ENCODE data around the gene PTRHD1.

The PTRHD1 gene

DNA sequence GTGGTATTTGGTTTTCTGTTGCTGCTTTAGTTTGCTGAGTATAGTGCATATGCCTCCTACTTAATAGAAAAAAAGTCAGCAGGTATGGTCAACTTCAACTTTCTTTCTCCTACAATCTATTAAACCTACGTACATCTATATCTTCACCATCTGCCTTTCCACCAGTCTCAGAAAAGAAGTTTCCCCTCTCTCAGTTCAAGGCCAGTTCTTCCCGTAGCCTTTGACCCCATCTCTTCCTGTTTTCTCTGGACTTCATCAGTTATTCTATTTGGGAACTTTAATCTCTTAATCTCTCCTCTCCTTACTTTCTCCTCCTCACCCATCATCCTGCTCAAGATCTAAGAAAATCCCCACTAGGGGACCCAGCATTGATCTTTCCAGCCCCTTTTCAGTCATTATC, 5.7 kb downstream of the PTRHD1 start:
- Histone ChIP-seq H3K27ac (ENCODE audit: low read depth, low read length) (no peak overlapping the region), H3K9ac (ENCODE audit: low read length) (no peak overlapping the region), H3K36me3 (ENCODE audit: control insufficient read depth, insufficient read depth, low read length) (no peaks in the 10 kb centered on the region), H3K4me3 (ENCODE audit: low read length) (no peak overlapping the region), H3K27me3 (ENCODE audit: control insufficient read depth, insufficient read depth, low read length) (no peaks in the 10 kb centered on the region), H3K4me1 (ENCODE audit: control insufficient read depth, insufficient read depth, low read length) (no peaks in the 10 kb centered on the region)

DNA sequence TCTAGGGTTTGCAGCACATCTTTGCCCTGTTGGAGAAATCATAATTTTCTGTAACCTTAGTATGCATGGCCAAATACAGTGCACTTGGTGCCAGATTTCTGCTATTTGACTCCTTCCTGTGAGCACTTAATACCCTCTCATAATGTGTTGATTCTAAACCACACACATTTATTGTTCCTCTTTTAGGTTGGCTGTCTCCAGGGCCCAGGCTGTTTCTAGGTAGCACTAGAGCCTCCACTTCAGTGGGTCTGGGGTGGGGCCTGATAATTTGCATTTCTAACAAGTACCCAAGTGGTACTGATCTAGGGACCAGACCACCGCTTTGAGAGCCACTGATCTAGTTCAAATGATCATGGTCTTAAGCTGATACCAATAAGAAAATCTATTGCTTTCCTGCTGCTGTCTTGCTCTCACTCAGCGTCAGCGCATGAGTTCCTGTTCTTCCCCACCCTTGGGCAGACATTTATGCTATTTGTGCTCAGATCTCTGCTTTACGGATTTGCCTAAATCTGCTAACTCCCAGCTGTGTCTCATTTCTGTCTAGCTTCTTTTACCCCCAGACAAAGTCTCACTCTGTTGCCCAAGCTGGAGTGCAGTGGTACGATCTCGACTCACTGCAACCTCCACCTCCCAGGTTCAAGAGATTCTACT, 7.4 kb downstream of the PTRHD1 start:
- no peaks in the 10 kb centered on the region for H3K4me1 ChIP-seq (ENCODE audit: control insufficient read depth, insufficient read depth, low read length)
- no peaks in the 10 kb centered on the region for H3K27me3 ChIP-seq (ENCODE audit: control insufficient read depth, insufficient read depth, low read length)
- no peaks in the 10 kb centered on the region for H3K36me3 ChIP-seq (ENCODE audit: control insufficient read depth, insufficient read depth, low read length)
- H3K9ac ChIP-seq (ENCODE audit: low read length) = no peak overlapping the region
- no peak overlapping the region for H3K27ac ChIP-seq (ENCODE audit: low read depth, low read length)
- H3K4me3 ChIP-seq (ENCODE audit: low read length) = no peak overlapping the region

DNA sequence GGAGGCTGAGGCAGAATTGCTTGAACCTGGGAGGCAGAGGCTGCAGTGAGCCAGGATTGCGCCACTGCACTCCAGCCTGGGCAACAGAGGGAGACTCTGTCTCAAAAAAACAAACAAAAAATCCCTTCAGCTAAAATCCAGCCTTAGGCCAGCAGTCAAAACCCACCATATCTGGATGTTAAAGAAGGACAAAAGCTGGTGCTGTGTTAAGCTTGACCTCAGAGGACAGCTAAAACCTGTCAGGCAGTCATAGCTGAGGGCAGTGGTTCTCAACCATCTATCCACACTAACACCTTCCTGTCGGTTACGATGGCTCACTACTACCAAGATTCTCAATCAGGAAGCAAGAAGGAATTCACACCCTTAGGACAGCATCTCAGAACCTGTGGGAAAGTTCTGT, 9.6 kb downstream of the PTRHD1 start:
- Histone ChIP-seq H3K4me3 (ENCODE audit: low read length) (no peak overlapping the region), H3K9ac (ENCODE audit: low read length) (no peak overlapping the region), H3K27ac (ENCODE audit: low read depth, low read length) (no peak overlapping the region), H3K36me3 (ENCODE audit: control insufficient read depth, insufficient read depth, low read length) (no peaks in the 10 kb centered on the region), H3K4me1 (ENCODE audit: control insufficient read depth, insufficient read depth, low read length) (no peaks in the 10 kb centered on the region), H3K27me3 (ENCODE audit: control insufficient read depth, insufficient read depth, low read length) (no peaks in the 10 kb centered on the region)

DNA sequence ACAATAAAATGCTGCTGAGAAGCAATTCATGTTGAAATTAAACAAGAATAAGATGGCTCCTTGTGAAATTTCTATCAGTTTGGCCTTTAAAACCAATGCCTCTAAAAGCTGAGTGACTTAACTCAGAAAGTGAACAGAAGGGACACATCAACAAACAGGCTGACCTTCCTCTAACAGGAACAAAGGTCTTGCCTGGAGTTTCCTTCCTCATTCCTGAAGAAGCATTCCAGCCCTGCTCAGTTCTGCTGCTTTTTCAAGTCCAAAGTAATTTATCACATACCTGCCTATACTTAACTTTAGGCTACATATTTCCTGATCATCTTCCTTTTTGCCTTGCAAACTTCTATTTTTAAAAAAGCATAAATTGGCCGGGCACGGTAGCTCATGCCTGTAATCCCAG, 14.1 kb downstream of the PTRHD1 start:
- Histone ChIP-seq H3K4me3 (ENCODE audit: low read length) (no peak overlapping the region), H3K9ac (ENCODE audit: low read length) (no peak overlapping the region), H3K27me3 (ENCODE audit: control insufficient read depth, insufficient read depth, low read length) (no peaks in the 10 kb centered on the region), H3K27ac (ENCODE audit: low read depth, low read length) (no peak overlapping the region), H3K4me1 (ENCODE audit: control insufficient read depth, insufficient read depth, low read length) (no peaks in the 10 kb centered on the region), H3K36me3 (ENCODE audit: control insufficient read depth, insufficient read depth, low read length) (no peaks in the 10 kb centered on the region)

DNA sequence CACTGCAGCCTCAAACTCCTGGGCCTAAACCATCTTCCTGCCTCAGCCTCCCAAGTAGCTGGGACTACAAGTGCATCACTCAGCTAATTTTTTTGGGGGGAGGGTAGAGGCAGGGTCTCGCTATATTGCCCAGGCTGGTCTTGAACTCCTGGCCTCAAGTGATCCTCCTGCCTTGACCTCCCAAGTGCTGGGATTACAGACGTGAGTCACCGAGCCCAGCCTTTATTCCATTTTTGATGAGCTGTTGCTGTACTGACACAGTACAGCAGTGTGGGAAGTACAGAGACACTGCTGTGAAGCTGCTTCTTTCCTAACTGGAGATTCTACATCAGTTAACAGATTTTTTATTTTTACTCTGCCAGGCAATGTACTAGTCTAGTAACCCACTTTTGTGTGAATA, 18.8 kb downstream of the PTRHD1 start:
- Histone ChIP-seq H3K27me3 (ENCODE audit: control insufficient read depth, insufficient read depth, low read length) (no peaks in the 10 kb centered on the region), H3K4me3 (ENCODE audit: low read length) (no peak overlapping the region), H3K27ac (ENCODE audit: low read depth, low read length) (no peak overlapping the region), H3K4me1 (ENCODE audit: control insufficient read depth, insufficient read depth, low read length) (no peaks in the 10 kb centered on the region), H3K36me3 (ENCODE audit: control insufficient read depth, insufficient read depth, low read length) (no peaks in the 10 kb centered on the region), H3K9ac (ENCODE audit: low read length) (no peak overlapping the region)

DNA sequence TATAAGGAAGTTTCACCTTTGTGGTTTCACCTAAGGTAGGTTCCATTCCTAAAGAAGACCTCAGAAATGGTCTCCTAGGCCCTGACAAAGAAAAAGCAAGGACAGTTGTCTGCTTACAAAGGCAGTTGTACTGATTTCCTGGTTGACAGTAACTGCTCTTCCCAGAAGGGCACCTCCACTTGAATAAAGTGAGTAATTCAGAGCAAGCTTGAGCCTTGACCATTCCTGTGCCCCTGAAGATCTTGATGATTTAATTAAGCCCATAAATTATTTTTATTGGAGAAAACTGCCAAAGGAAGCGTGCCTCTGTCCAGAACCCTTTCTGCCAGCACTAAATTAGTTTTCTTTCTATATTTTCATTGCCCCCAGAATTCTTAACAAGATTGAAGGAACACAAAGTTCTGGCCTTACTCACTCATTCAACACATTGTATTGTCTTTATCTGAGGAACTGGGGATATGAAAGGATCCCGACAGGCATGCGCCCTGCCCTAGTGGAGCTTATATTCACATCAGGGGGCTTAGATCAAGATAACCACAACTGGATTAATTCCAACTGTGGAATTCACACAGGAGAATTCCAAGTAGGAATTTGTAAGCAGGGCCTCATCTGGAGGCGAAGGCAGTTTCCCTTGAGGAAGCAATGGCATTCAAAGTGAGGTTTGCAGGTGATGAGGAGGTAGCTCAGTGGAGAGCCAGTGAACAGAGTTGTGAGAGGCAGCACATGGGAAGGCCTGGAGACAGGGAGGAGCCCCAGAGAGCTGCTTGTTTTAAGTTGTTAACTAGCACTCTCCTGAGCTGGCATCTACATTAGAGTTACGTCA, 21.2 kb downstream of the PTRHD1 start:
- no peaks in the 10 kb centered on the region for H3K4me1 ChIP-seq (ENCODE audit: control insufficient read depth, insufficient read depth, low read length)

DNA sequence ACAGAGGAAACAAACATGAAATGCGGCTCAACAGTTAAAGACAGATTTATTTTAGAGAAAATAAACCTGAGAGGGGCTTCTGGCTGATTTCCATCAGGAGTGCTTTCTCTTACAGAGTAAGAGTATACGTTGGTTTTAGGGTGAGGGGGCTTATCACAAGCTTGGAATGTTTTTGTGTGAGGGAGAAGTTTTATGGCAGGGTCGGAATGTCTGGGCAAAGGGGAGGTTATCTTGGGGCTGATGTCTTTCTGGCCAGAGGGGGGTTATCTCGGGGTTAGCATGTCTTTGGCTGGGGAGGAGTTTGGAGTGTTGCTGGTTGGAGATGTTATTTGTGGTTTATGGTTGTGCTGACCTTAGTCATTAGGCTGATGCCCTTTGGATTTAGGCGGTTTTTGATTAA, 22.1 kb downstream of the PTRHD1 start:
- no peaks in the 10 kb centered on the region for H3K27me3 ChIP-seq (ENCODE audit: control insufficient read depth, insufficient read depth, low read length)
- H3K9ac ChIP-seq (ENCODE audit: low read length) = no peak overlapping the region
- H3K4me3 ChIP-seq (ENCODE audit: low read length) = no peak overlapping the region
- H3K27ac ChIP-seq (ENCODE audit: low read depth, low read length) = no peak overlapping the region
- no peaks in the 10 kb centered on the region for H3K4me1 ChIP-seq (ENCODE audit: control insufficient read depth, insufficient read depth, low read length)
- peaks cover 3% of the 10 kb centered on the region for H3K36me3 ChIP-seq (ENCODE audit: control insufficient read depth, insufficient read depth, low read length)

More for the DNA sequence above, 21.2 kb downstream of the PTRHD1 start:
- Histone ChIP-seq H3K36me3 (ENCODE audit: control insufficient read depth, insufficient read depth, low read length) (peaks cover 3% of the 10 kb centered on the region), H3K9ac (ENCODE audit: low read length) (no peak overlapping the region), H3K27ac (ENCODE audit: low read depth, low read length) (no peak overlapping the region), H3K4me3 (ENCODE audit: low read length) (no peak overlapping the region), H3K27me3 (ENCODE audit: control insufficient read depth, insufficient read depth, low read length) (no peaks in the 10 kb centered on the region)

DNA sequence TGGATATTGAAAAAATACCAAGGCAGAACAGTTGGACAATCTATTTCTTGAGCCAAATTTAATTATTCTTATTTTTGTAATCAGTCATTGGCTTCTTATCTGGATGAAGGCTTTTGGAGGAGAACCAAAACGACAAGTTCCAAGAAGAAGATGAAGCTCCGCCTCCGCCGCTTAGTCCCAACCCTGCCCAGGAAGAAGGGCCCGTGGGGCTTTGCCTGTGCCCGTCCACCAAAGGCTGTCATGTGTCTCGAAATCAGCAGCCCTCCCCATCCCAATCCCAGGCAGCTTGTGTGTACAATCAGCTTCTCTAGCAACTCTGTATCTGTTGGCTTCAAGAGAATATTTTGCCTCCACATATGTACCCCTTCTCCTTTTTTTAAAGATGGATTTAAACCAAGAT, 24.6 kb downstream of the PTRHD1 start:
- peaks cover 9% of the 10 kb centered on the region for H3K36me3 ChIP-seq (ENCODE audit: control insufficient read depth, insufficient read depth, low read length)

DNA sequence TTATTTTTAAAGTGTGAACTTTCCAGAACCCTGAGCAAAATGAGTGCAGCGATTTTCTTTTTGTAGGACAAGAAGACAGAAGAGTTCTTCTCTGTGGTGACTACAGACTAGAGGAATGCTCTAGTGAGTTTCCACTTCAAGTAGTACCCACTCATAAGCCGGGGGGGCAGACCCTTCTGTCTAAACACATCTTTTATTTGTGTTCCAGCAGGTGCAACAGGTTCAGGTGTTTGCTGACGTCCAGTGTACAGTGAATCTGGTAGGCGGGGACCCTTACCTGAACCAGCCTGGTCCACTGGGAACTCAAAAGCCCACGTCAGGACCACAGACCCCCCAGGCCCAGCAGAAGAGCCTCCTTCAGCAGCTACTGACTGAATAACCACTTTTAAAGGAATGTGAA, 25.2 kb downstream of the PTRHD1 start:
- Histone ChIP-seq H3K4me3 (ENCODE audit: low read length) (no peak overlapping the region), H3K27me3 (ENCODE audit: control insufficient read depth, insufficient read depth, low read length) (no peaks in the 10 kb centered on the region), H3K27ac (ENCODE audit: low read depth, low read length) (no peak overlapping the region), H3K9ac (ENCODE audit: low read length) (no peak overlapping the region), H3K36me3 (ENCODE audit: control insufficient read depth, insufficient read depth, low read length) (peaks cover 9% of the 10 kb centered on the region), H3K4me1 (ENCODE audit: control insufficient read depth, insufficient read depth, low read length) (no peaks in the 10 kb centered on the region)

More for the DNA sequence above, 24.6 kb downstream of the PTRHD1 start:
- Histone ChIP-seq H3K9ac (ENCODE audit: low read length) (no peak overlapping the region), H3K27ac (ENCODE audit: low read depth, low read length) (no peak overlapping the region), H3K4me1 (ENCODE audit: control insufficient read depth, insufficient read depth, low read length) (no peaks in the 10 kb centered on the region), H3K4me3 (ENCODE audit: low read length) (no peak overlapping the region), H3K27me3 (ENCODE audit: control insufficient read depth, insufficient read depth, low read length) (no peaks in the 10 kb centered on the region)

DNA sequence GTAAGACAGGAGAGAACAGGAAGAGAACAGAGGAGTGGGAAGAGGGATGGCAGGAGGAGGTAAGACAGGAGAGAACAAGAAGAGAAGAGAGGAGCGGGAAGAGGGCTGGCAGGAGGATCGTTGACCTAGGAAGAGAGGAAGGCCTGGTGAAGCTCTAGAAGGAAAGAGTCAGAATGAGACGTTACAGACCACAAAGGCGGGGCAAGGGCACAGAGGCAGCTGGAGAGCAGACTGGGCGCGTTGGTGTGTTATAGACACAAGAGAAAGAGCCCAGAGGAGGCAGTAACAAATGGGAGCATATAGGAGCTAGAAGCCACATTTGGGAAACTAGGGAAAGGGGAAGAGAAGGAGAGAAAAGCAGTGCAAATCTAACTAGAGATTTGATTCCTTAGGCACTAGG, 26.6 kb downstream of the PTRHD1 start:
- Histone ChIP-seq H3K36me3 (ENCODE audit: control insufficient read depth, insufficient read depth, low read length) (peaks cover 16% of the 10 kb centered on the region), H3K9ac (ENCODE audit: low read length) (no peak overlapping the region), H3K27ac (ENCODE audit: low read depth, low read length) (no peak overlapping the region), H3K27me3 (ENCODE audit: control insufficient read depth, insufficient read depth, low read length) (no peaks in the 10 kb centered on the region), H3K4me1 (ENCODE audit: control insufficient read depth, insufficient read depth, low read length) (no peaks in the 10 kb centered on the region), H3K4me3 (ENCODE audit: low read length) (no peak overlapping the region)

DNA sequence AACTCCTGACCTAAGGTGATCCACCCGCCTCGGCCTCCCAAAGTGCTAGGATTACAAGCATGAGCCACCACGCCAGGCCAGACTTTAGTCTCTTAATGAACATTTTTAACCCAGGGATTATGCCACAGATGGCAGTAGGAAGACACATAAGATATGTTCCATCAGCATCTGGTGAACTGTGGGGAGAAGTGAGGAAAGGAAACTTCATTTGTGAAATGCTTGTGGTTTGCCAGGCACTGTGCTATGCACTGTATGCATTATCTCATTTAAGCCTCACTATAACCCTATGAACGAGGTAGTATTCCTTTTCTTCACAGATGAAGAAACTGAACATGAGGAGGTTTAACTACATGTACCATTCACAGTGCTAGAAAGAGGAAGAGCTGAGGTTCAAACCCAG, 29.3 kb downstream of the PTRHD1 start:
- H3K27me3 ChIP-seq (ENCODE audit: control insufficient read depth, insufficient read depth, low read length) = no peaks in the 10 kb centered on the region
- H3K27ac ChIP-seq (ENCODE audit: low read depth, low read length) = no peak overlapping the region
- H3K9ac ChIP-seq (ENCODE audit: low read length) = no peak overlapping the region
- peaks cover 16% of the 10 kb centered on the region for H3K36me3 ChIP-seq (ENCODE audit: control insufficient read depth, insufficient read depth, low read length)
- no peak overlapping the region for H3K4me3 ChIP-seq (ENCODE audit: low read length)
- no peaks in the 10 kb centered on the region for H3K4me1 ChIP-seq (ENCODE audit: control insufficient read depth, insufficient read depth, low read length)

DNA sequence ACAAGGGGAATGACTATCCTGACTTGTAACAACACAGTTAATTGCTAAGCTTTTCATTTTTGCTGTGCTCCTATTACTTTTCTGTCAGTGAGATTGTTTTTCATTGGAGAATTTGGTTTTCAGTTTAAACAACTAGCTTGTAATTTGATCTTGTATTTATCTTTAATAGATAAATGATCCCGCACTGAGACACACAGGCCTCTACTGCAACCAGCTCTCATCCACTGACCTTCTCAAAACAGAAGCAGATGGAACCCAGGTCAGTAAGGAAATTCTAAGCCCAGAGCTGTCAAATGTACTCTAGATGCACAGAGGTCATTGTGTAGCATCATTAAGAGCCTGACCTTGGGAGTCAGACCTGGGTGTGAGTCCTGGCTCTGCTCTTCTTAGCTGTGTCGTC, 30.7 kb downstream of the PTRHD1 start:
- H3K36me3 ChIP-seq (ENCODE audit: control insufficient read depth, insufficient read depth, low read length) = peaks cover 17% of the 10 kb centered on the region
- H3K27me3 ChIP-seq (ENCODE audit: control insufficient read depth, insufficient read depth, low read length) = no peaks in the 10 kb centered on the region
- no peak overlapping the region for H3K9ac ChIP-seq (ENCODE audit: low read length)
- H3K4me1 ChIP-seq (ENCODE audit: control insufficient read depth, insufficient read depth, low read length) = no peaks in the 10 kb centered on the region
- H3K27ac ChIP-seq (ENCODE audit: low read depth, low read length) = no peak overlapping the region
- no peak overlapping the region for H3K4me3 ChIP-seq (ENCODE audit: low read length)

DNA sequence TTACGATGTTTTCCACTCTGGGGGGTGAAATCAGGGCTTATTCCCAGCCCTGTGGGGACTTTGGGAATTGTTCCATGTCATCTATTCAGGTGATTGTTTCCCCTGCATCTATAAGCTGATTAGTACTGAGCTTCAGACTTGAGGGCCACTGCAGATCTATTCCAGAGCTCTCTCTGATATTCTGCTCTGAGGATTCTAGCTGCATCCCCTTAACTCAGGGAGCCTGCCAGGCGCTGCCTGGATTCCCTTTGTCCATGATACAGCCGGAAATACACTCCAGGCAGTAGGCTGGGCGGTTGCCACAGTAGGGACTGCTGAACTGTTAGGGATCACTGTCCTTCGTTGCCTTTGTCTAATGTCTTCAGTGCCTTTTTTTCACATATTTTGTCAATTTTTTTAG, 31.3 kb downstream of the PTRHD1 start:
- no peak overlapping the region for H3K4me3 ChIP-seq (ENCODE audit: low read length)
- H3K36me3 ChIP-seq (ENCODE audit: control insufficient read depth, insufficient read depth, low read length) = peaks cover 20% of the 10 kb centered on the region
- H3K9ac ChIP-seq (ENCODE audit: low read length) = no peak overlapping the region
- H3K4me1 ChIP-seq (ENCODE audit: control insufficient read depth, insufficient read depth, low read length) = no peaks in the 10 kb centered on the region
- H3K27me3 ChIP-seq (ENCODE audit: control insufficient read depth, insufficient read depth, low read length) = no peaks in the 10 kb centered on the region
- H3K27ac ChIP-seq (ENCODE audit: low read depth, low read length) = no peak overlapping the region

Data from rectal smooth muscle tissue (tissue), 1 donor.